Urothelium cell line (cell line): ENCODE data around the gene KLF17.

Experiments
- DNase-seq: peaks from one replicate; pipeline ENCODE4 v3.0.0; 2011; ENCODE audit warnings: low spot score, mixed read lengths
- FAIRE-seq: peaks from 2 replicates; lab custom pipeline; 2011; peaks lifted over from hg19 to GRCh38; lab: Jason Lieb, UNC

Gene KLF17

DNA sequence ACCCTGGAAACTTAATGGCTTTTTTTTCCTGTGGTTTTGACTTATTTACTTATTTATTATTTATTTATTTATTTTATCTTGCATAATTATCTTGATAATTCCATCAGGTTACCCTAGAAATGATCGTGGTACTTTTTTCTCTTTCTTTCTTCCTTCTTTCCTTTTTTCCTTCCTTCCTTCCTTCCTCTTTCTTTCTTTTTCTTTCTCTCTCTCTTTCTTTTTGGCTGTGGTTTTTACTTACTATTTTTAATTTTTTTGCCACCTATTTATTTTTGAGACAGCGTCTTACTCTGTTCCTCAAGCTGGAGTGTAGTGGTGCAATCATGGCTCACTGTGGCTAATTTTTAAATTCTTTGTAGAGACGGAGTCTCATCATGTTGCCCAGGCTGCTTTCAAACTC lies 29.0 kb downstream of the KLF17 start:
- FAIRE-seq: no peak
- no peak for DNase-seq

DNA sequence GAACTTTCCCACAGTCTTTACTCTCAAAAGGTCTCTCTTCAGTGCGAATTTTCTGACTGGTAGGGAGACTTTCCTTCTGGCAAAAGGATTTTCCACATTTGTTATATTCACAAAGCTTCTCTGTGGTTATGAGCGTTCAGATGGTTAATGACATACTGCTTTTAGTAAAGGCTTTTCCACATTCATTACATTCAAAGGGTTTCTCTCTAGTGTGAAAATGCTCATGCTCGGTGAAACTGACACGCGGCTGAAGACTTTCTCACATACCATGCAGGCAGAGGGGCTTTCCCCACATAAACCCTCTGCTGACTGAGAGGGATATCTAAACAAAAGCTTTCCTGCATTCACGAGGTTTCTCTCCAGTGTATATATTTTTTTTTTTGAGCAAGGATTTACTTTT lies 32.7 kb downstream of the KLF17 start:
- FAIRE-seq (no peak), DNase-seq (no peak)

DNA sequence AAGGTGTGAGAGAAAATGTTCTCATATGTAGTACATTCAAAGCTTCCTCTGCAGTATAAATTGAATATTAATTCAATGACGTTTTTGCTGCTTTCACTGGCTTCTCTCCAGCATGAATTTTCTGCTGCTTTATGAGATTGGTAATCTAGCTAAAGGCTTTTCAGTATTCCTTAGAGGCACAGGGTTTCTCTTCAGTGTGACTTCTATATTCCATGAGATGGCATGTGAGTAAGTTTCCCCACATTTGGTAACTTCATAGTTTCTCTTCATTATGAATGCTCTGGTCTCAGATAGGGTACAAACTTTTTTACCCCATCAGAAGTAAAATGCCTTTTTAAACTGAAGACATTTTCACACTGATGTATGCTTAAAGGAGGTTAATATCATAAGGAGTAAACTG lies 33.2 kb downstream of the KLF17 start:
- no peak for DNase-seq
- FAIRE-seq: no peak

DNA sequence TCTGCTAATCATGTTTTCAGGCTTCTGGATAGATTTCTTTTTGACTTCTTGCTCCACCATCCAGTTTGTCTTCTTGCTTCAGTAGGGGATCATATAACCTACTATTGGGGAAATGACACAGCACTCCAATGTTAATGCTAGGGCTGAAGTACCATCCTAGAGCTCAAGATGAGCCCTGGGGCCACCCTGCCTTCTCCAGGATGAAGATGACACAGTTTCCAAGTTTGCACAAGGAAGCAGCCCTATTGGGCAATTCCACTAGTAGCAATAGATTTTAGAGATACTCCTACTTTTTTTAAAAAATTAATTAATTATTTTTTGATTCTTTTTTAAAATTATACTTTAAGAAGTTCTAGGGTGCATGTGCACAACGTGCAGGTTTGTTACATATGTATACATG lies 34.1 kb downstream of the KLF17 start:
- DNase-seq (no peak), FAIRE-seq (peak; percentile 62)

DNA sequence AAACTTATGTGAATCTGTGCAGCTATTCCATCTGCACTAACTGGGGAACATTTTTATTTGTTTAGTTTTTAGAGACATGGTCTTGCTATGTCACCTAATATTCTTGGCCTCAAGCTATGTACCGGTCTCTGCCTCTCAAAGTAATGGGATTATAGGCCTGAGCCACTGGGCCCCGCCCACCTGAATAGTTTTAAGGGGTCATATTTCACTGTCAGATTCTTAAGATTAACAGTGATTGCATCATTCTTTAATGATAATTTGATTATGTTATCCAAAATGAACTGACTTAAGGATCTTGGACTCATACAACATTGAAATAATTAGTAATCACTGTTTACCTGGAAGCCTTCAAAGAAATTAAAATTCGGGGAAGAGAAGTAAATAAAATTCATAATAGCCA lies 35.4 kb downstream of the KLF17 start:
- FAIRE-seq (no peak), DNase-seq (no peak)

DNA sequence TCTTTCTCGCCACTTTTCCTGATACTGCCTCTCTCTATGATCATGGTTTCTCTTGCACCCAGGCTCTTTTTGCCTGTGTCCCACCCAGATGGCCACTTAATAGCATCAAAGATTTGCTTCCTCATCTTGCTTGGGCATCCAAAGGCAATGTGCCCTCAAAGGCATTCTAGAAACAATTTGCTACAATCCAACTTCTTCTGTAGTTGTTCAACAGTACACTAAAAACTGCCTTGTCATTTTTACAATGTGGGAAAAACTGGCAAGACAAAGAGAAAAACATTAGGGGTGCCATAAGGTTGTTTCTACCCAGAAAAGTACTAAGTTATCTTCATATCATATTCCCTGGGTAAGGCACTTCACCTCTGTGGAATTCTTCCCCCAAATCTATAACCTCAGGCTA lies 39.3 kb downstream of the KLF17 start:
- no peak for DNase-seq
- no peak for FAIRE-seq

DNA sequence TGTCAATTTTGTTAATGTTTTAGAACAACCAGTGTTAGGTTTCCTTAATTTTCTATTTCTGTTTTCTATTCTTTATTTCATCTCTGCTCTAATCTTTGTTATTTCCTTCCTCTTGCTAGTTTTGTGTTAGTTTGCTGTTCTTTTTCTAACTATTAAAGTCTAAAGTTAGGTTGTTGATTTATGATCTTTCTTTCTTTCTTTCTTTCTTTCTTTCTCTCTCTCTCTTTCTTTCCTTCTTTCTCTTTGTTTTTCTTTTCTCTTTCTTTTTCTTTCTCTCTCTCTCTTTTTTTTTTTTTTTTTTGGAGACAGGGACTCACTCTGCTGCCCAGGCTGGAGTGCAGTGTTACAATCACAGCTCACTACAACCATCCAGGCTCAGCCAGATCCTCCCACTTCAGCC lies 40.2 kb downstream of the KLF17 start:
- no peak for FAIRE-seq
- DNase-seq: no peak

DNA sequence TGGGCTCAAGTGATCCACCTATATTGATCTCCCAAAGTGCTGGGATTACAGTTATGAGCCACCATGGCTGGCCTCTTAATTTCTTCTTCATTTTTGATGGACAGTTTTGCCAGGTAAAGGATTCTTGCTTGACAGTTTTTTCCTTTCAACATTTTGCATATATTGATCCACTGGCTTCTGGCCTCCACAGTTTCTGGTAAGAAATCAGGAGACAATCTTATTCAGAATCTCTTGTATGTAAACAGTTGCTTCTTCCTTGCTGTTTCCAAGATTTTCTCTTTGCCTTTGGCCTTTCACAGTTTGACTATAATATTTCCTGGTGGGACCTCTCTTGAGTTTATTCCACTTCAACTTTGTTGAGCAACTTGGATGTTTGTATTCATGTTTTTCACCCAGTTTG lies 42.9 kb downstream of the KLF17 start:
- FAIRE-seq (no peak), DNase-seq (no peak)

DNA sequence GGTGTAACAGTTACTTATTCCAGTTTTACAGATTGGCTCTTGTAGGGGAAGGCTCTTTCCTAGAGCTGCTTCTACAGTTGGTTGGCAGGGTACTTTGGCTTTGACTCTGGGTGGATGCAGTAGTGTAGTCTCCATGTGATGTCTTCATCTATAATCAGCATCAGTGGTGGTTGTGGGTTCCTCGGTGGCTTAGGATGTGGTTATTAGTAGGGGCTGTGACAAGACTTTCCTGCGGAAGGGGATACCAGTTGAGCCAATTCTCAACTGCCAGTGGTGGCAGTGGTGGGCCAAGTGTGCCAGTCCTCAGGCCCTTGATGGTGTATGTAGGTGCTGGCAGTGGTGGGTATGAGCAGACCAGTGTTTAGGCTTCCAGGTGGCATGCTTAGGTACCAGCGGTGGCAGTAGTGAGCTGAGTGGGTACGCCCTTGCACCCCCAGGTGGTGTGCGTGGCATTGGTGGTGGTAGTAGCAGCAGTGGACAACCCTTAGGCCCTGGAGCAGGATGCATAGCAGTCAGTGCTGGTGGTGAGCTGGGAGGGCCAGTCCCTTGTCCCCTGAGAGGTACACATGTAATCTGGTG lies 50.0 kb downstream of the KLF17 start:
- DNase-seq (no peak), FAIRE-seq (peak; percentile 70)

DNA sequence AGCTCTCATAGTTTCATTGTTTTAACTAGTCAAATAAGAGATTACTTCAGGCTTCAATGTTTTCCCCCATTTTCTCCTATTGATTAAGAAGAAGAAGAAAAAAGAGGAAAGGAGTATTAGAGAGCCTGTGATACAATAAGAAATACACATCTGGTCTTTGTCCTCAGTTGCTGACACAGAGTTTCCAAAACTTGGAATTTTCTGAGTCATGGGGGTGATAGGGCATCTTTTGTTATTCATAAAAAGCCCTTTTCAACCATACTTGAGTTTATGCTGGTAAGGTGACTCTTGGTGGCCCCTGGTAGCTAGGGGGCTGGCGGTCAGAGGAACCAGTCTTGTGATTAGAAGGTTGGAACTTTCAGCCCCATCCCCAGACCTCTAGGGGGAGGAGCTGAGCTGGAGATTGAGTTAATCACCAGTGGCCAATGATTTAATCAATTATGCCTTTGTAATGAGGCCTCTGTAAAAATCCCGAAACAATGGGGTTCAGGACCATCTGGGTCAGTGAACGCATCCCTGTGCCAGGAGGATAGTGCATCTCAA lies 51.7 kb downstream of the KLF17 start:
- DNase-seq (no peak), FAIRE-seq (no peak)

DNA sequence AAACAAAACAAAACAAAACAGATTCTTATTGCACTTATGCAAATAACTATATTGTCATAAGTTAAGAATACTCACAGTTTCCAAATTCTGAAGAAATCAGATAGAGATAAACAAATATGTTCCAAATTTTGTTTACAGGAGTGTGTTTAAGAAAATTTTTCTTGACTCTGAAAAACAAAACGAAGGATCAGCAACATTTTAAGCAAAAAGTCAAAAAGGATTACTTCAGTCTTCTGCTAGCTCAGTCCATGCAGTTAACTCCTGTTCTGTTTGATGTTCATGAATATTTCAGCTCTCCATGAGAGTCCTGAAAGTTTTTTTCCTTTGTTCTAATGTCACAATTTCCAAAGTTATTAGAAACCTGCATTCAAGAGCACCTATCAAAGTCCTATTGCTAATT lies 56.0 kb downstream of the KLF17 start:
- FAIRE-seq (no peak), DNase-seq (no peak)
